PC-3 (cell line): ENCODE data around the gene PYGO2. TPM values are rescaled to one million over a fixed set of nuclear protein-coding genes. Genes with fewer than 3 reads are reported as not detected.

Experiments used
- ATAC-seq: fragments of 200-7000 bp; cut with Tn5 transposase; 2 replicates; pipeline ENCODE4 v1.9.1; 2020; ENCODE audit warnings: mild to moderate bottlenecking, moderate library complexity
- BruUV-seq: library from RNA; stranded (reverse); fragments of 400-500 nt; replicated peaks from 2 replicates; lab custom pipeline; 2021; lab: Mats Ljungman, UMichigan
- CTCF ChIA-PET: fragments of 300-600 bp; sonication (Branson Sonifier 250); formaldehyde crosslinking; loops from one replicate; lab custom pipeline; 2022; ENCODE audit warnings: antibody characterized with exemption; lab: Charles Lee
- POLR2A ChIA-PET: fragments of 300-600 bp; sonication (Branson Sonifier 250); formaldehyde crosslinking; loops from one replicate; lab custom pipeline; 2022; ENCODE audit warnings: antibody characterized with exemption; ENCODE audit not compliant: unreplicated experiment; lab: Charles Lee
- DNase-seq: peaks from one replicate; pipeline ENCODE4 v3.0.0-alpha.2; 2015
- H2AFZ ChIP-seq: fragments of 300-600 bp; sonication (generic); 2 replicates; pipeline ENCODE4 v1.6.0; 2016; ENCODE audit warnings: antibody characterized with exemption, low read length
- H3F3A ChIP-seq: fragments of 300-600 bp; sonication (generic); one replicate; pipeline ENCODE4 v1.6.0; 2017; ENCODE audit warnings: antibody characterized with exemption, low read length, control low read depth, mild to moderate bottlenecking; ENCODE audit not compliant: unreplicated experiment
- H3K27ac ChIP-seq: fragments of 300-600 bp; sonication (generic); 2 replicates; pipeline ENCODE4 v1.5.1; 2016; ENCODE audit warnings: mild to moderate bottlenecking, low read length
- H3K27me3 ChIP-seq: fragments of 300-600 bp; sonication (generic); 2 replicates; pipeline ENCODE4 v1.6.1; 2016; ENCODE audit warnings: low read length, mixed read lengths
- H3K36me3 ChIP-seq: fragments of 300-600 bp; sonication (generic); 2 replicates; pipeline ENCODE4 v1.6.1; 2016; ENCODE audit warnings: low read depth, mixed run types, low read length, mixed read lengths
- H3K4me1 ChIP-seq: fragments of 300-600 bp; sonication (generic); 2 replicates; pipeline ENCODE4 v1.5.1; 2016; ENCODE audit warnings: low read length; ENCODE audit not compliant: insufficient read depth
- H3K4me2 ChIP-seq: fragments of 300-600 bp; sonication (generic); 2 replicates; pipeline ENCODE4 v1.6.0; 2016; ENCODE audit warnings: low read length
- H3K4me3 ChIP-seq: fragments of 300-600 bp; sonication (generic); 2 replicates; pipeline ENCODE4 v1.5.1; 2016; ENCODE audit warnings: mild to moderate bottlenecking, low read length, mixed read lengths
- H3K79me2 ChIP-seq: fragments of 300-600 bp; sonication (generic); 2 replicates; pipeline ENCODE4 v1.6.1; 2017; ENCODE audit warnings: low read length, mixed read lengths
- H3K9ac ChIP-seq: fragments of 300-600 bp; sonication (generic); 2 replicates; pipeline ENCODE4 v1.6.0; 2016; ENCODE audit warnings: mild to moderate bottlenecking, low read length
- H3K9me2 ChIP-seq: fragments of 300-600 bp; sonication (generic); replicated peaks from 2 replicates; pipeline ENCODE4 v1.6.1; 2016; ENCODE audit warnings: mixed run types, low read length, mixed read lengths
- H3K9me3 ChIP-seq: fragments of 300-600 bp; sonication (generic); 2 replicates; pipeline ENCODE4 v1.6.1; 2016; ENCODE audit warnings: low read length, mixed read lengths
- H4K20me1 ChIP-seq: fragments of 300-600 bp; sonication (generic); 2 replicates; pipeline ENCODE4 v1.6.1; 2016; ENCODE audit warnings: low read length, mixed read lengths
- CTCF ChIP-seq: fragments of 300-600 bp; sonication (generic); conservative IDR thresholded peaks from 2 replicates; pipeline ENCODE4 v1.5.1; 2017; ENCODE audit warnings: antibody characterized with exemption, low read depth, mild to moderate bottlenecking, low read length
- EZH2 ChIP-seq: fragments of 300-600 bp; sonication (generic); IDR thresholded peaks from one replicate; pipeline ENCODE4 v1.6.1; 2017; ENCODE audit warnings: antibody characterized with exemption, mild to moderate bottlenecking, low read length; ENCODE audit not compliant: unreplicated experiment
- EZH2phosphoT487 ChIP-seq: fragments of 300-600 bp; sonication (generic); IDR thresholded peaks from 2 replicates; pipeline ENCODE4 v1.6.1; 2018; ENCODE audit warnings: mild to moderate bottlenecking, antibody characterized with exemption, low read length, borderline replicate concordance
- intact Hi-C: fragments of 100-400 bp; cut with micrococcal nuclease; formaldehyde crosslinking; loops from 2 replicates; pipeline ENCODE4 v1.9.0; 2023
- total RNA-seq: library from RNA; depleted of rRNA; stranded (reverse); fragments of >200 nt; gene quantifications from 2 replicates; pipeline ENCODE4 v1.2.3, GENCODE V29; 2014

Gene PYGO2
- total RNA-seq, 1 experiment from 2014 or later, result 41.7 TPM

GRCh38 chr1:154945962-154946850 is 15.4 kb downstream of the PYGO2 start:
- H3K4me1 ChIP-seq, result no peaks in the 10 kb centered on the region
- H2AFZ ChIP-seq, result no peak overlapping the region
- H3K4me2 ChIP-seq, result no peak overlapping the region
- no TSS peak for BruUV-seq
- no peaks in the 10 kb centered on the region for H3K9me3 ChIP-seq
- ChIA-PET POLR2A (no interaction called here), CTCF (no interaction called here)
- TF ChIP-seq EZH2 (no peak), EZH2phosphoT487 (no peak), CTCF (no peak)
- H3F3A ChIP-seq, result no peaks in the 10 kb centered on the region
- no peak overlapping the region for H3K4me3 ChIP-seq
- no peaks in the 10 kb centered on the region for H3K9me2 ChIP-seq
- H3K36me3 ChIP-seq, result no peaks in the 10 kb centered on the region
- H3K27me3 ChIP-seq, result no peaks in the 10 kb centered on the region
- ATAC-seq (no peak), DNase-seq (no peak)
- H3K79me2 ChIP-seq, result no peaks in the 10 kb centered on the region
- H3K9ac ChIP-seq, result no peak overlapping the region
- no peaks in the 10 kb centered on the region for H4K20me1 ChIP-seq
- intact Hi-C loops, result no loop called here
- no peak overlapping the region for H3K27ac ChIP-seq

DNA sequence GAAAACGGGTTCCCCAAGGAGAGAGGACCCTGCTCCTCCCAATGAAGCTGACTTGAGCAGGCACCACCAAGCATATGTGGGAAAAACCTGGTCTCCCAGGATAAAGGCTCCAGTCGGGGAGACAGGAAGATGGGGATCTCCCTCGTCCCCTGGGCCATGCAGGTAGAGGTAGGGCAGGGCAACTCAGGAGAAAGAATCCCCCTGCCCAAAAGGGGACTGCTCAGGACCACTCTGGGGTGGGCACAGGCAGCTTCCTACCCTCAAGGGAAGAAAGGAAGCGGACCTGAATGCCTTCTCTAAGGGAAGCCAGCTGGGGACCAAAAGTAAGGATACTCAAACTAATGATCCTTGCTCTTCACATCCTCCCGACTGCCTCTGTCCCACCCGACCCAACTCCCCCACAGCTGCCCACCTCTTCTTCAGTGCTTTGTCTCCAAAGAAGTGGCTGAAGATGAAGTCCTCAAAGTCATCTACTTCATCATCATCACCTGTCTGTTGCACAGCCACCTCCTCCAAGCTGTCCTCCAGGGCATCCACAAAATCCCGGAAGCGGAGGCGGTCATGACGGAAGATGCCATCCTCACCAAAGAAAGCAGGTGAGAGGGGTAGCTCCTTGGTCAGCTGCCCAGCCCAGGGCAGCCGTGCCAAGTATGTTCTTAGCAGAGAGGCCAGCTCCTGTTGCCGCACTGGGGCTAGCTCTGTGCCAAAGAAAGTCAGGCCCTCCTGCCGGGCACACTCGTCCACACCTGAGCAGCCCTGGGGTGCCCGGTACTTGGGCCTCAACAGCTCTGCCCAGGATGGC is 16.2 kb downstream of the PYGO2 start:
- 0 out of 2 replicates have a peak, but pooled peaks cover 1% of the 10 kb centered on the region for H3K4me1 ChIP-seq
- no peak overlapping the region for H3K27ac ChIP-seq
- no peaks in the 10 kb centered on the region for H3K79me2 ChIP-seq
- H3K4me3 ChIP-seq, result no peak overlapping the region
- H3K9me2 ChIP-seq, result no peaks in the 10 kb centered on the region
- ChIA-PET CTCF (no interaction called here), POLR2A (no interaction called here)
- no peaks in the 10 kb centered on the region for H3K9me3 ChIP-seq
- H3K27me3 ChIP-seq, result no peaks in the 10 kb centered on the region
- DNase-seq, result no peak
- H4K20me1 ChIP-seq, result no peaks in the 10 kb centered on the region
- H3F3A ChIP-seq, result no peaks in the 10 kb centered on the region
- no peaks in the 10 kb centered on the region for H3K36me3 ChIP-seq
- ATAC-seq, result no peak
- no peak overlapping the region for H3K4me2 ChIP-seq
- H2AFZ ChIP-seq, result no peak overlapping the region
- no peak overlapping the region for H3K9ac ChIP-seq
- no peak for TF ChIP-seq CTCF
- BruUV-seq, result TSS peak; percentile 47
- intact Hi-C loops, result no loop called here
